ENCODE measurements around the gene SULT1A2.
"Not testable (repeated sequence)": the region's sequence is repeated elsewhere in the genome, so short reads cannot be mapped to it uniquely, and the experiment has no call there.

The SULT1A2 gene

GRCh38 chr16:28589930-28590329, 6.9 kb downstream of the SULT1A2 start:
- DNase-seq: no peak

- no peak for DNase-seq
These were observed 7.8 kb downstream of the SULT1A2 start for GRCh38 chr16:28589069-28589468.

- peak; percentile 49 for DNase-seq
These were observed 9.5 kb downstream of the SULT1A2 start for GRCh38 chr16:28587386-28587785.

DNA sequence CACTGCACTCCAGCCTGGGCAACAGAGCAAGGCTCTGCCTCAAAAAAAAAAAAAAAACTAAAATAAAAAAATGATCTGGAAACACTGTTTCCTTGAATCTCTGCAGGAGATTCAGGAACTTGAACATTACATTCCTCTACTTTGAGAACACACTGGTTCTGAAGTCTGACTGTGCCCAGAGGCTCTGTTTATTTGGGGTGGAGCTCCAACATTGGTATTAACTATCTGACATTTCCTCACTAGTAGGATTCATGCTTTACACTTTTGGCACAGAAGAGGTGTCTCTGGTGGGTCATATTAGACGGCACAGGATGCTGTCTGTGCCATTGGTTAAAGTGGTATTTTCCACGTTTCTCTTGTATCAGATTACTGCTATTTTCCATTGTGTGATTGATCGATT, 10.4 kb downstream of the SULT1A2 start:
- no peak for DNase-seq

- DNase-seq: no peak
These were observed 11.2 kb downstream of the SULT1A2 start for GRCh38 chr16:28585674-28586073.

GRCh38 chr16:28580726-28581315, 16.0 kb downstream of the SULT1A2 start:
- DNase-seq: no peak

DNA sequence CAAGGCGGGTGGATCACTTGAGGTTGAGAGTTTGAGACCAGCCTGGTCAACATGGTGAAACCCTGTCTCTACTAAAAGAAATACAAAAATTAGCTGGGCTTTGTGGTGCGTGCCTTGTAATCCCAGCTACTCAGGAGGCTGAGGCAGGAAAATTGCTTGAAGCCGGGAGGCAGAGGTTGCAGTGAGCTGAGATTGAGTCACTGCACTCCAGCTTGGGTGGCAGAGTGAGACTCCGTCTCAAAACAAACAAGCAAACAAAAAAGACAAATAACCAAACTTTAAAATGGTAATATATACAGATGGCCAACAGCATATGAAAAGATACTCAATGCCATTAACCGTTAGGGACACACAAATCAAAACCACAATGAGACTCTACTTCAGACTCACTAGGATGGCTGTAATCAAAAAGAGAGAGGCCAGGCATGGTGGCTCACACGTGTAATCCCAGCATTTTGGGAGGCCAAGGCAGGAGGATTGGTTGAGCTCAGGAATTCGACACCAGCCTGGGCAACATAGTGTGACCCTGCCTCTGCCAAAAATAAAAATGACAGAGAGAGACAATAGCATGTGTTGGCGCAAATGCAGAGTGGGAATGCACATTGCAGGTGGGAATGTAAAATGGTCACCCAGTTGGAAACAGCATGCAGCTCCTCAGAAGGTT, 21.3 kb downstream of the SULT1A2 start:
- DNase-seq: no peak

DNA sequence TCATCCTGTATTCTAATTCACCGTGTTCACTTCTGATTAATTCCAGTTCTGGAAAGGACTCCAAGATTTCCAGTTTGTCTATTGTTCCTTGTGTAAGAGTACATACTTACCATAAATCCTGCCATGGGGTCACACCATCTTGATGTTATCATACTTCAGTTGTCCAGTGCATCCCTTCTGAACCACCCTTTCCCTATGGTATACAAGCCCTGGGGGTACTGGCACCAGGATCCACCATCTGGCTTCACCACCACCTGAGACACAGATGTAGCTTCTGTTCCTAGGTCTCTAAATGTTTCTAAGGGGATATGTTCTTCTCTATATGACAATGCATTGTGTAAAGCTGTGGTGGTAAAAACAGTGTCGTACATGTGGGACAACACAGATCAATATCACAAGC, 21.9 kb downstream of the SULT1A2 start:
- DNase-seq: no peak

DNA sequence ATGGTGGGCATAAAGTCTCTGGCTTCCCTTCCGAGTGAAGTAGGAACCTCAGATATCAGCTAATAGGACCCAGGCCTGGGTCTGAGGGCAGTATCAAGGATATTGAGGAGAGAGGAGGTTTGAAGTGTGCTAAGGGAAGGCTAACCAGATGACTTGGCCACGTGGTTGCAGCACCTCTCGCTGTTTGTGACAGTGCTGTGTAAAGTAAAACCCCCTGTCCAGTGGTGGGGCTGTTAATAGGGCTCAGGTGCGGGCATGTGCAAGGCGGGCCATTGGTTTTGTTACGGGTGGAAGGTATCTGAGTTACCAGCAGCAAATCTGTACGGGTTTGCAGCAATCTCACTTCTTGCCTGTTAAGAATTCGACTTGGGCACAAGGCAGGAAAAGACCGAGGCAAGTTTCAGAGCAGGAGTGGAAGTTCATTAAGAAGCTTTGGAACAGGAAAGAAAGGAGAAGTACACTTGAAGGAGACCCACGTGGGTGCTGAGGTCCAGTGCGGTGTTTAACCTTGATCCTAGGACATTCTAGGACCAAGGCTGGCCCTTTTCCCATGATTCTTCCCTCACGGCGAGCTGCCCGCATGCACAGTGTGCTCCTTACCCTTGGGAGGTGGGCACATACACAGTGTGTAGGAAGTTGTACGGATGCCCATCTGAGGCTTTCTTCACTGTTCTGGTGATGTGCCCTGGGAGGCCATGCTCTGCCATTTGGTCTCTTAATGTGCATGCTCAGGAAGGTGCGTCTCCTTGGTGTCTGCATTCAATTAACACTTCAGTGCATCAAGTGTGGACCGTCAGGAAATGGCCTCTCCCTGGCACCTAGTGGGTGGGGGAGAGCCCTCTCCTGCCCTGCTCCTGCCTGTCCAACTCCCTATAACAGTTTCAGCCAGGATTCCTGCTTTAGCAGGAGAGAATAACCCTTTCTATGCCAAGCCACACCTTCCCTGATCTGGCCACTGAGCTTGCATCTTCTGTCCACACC, 22.8 kb downstream of the SULT1A2 start:
- DNase-seq: no peak

DNA sequence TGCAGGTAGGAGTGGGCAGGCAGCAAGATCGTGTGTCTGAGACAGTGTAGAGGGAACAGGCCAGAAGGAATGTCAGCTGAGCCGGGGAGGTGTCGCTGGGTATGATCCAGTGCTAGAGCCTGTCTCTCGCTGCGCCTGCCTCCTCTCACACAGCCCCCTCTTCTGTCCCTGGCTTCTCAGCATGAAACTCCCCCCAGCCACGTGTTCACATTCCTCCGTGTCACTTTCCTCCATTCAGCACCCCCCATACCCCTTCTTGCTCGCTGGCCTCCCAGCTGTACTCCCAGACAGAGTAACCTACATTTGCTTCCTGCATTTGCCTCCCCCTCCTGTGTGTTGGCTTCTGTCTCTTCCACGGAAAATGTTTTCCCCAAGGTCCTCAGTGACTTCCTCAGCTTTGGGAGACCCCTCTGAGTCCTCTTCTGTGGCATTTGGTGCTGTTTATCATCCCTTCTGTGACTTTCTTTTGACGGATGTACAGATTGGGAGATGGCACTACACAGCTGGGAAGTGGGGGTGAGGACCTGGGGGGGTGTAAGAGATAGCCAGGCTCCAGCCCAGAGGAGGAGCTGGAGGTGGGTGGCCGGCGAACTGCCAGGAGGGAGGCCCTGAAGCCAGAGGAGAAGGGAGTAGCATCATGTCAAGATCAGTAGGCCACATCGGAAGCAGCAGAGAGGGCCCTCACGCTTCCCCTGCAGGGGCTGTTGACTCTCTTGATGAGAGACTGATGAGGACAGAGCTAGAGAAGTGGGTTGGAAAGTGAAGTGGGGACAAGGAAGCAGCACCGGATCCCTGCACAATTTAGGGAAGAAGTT, 23.9 kb downstream of the SULT1A2 start:
- no peak for DNase-seq

DNA sequence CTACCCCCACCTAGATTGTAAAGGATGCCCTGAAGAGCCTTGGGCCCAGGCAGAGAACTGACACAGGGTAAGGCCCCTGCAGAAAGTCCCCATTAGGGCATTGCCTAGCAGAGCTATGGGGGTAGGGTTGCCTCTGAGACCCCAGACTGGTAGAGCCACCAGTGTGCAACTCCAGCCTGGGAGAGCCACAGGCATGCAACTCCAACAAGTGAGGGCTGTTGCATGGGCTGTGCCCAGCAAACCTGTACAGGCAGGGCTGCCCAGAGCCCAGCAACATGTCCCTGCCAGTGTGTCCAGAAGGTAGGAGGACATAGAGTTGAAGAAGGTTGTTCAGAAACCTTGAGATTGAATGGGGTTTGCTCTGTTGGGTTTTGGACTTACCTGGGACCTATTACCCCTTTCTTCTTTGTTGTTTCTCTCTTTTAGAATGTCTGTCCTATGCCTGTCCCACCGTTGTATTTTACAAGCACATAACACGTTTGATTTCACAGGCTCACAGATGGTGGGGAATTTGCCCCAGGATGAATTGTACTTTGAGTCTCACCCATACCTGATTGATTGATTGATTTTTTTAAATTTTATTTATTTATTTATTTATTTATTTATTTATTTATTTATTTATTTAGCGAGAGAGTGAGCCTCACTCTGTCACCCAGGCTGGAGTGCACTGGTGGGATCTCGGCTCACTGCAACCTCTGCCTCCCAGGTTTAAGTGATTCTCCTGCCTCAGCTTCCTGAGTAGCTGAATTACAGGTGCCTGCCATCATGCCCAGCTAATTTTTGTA, 26.7 kb downstream of the SULT1A2 start:
- no peak for DNase-seq

DNA sequence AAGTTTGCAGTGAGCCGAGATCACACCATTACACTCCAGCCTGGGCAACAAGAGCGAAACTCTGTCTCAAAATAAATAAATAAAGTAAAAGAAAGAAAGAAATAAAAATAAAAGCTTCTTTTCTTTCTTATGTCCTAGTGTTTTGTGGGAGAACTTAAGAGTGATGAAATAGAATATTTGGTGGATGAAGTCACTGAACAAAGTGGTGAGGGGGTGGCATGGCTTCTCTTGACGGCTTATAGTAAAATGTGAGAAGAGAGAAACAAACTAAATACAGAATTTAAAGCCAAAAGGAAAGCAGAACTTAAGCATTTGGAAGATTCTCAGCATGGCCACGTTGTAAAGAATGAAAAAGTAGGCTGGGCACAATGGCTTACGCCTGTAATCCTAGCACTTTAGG, 27.8 kb downstream of the SULT1A2 start:
- DNase-seq: no peak

GRCh38 chr16:28567292-28567691, 29.6 kb downstream of the SULT1A2 start:
- DNase-seq: no peak

DNA sequence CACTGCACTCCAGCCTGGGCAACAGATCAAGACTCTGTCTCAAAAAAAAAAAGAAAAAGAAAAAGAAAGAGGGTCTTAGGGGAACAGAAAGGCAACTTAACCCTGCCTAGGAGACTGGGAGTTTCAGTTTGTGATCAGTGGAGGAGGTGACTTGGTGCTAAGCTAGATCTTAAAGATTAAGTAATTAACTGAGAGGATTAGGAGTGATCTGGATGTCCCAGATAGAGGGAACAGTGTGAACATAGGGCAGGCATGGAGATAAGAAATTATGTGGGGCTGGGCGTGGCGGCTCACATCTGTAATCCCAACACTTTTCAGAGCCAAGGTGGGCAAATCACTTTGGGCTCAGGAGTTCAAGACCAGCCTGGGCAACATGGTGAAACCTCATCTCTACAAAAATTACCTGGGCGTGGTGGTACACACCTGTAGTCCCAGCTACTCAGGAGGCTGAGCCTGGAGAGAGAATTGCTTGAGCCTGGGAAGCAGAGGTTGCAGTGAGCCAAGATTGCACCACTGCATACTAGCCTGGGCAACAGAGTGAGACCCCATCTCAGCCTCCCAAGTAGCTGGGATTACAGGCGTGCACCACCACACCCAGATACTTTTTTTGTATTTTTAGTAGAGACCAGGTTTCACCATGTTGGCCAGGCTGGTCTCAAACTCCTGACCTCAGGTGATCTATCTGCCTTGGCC, 30.5 kb downstream of the SULT1A2 start:
- not testable (repeated sequence) for DNase-seq

GRCh38 chr16:28563218-28563617, 33.6 kb downstream of the SULT1A2 start:
- DNase-seq: no peak

GRCh38 chr16:28562199-28562598, 34.7 kb downstream of the SULT1A2 start:
- no peak for DNase-seq

- no peak for DNase-seq
These were observed 35.2 kb downstream of the SULT1A2 start for GRCh38 chr16:28561557-28562187.

- no peak for DNase-seq
These were observed 38.4 kb downstream of the SULT1A2 start for GRCh38 chr16:28558456-28558855.

DNA sequence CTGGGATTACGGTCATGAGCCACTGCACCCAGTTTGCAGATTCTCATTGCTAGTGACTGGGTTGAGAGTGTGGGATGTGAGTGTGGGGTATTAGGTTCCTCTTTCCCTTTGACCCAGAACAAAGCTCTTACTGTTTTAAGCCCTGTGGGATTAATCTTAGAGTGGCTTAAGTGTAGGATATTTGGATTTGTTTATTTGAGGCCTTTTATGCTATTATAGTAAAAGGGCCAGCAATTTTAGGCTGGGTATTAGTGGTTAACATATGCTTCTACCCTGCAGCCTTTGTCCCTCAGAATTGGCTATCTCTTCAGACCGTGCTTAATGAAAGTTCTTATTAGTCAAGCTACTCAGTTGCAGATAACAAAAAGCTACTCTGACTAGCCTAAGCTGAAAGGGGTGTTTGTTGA, 39.9 kb downstream of the SULT1A2 start:
- no peak for DNase-seq

DNA sequence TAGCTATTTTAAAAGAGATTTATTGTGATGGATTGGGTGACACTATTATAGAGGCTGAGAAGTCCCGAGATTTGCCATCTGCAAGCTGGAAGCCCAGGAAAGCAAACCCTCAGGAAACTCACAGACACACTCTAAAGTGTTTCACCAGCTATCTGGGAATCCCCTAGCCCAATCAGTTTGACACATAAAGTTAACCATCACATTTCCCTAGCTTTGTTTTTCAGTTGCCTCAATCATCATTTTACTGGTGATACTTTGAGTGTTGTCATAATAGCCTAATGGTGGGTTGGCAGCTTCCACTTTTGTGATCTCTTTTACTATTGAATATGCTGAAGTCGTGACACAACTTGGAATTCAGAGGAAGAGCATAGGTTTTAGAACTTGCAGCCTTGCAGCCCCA, 41.3 kb downstream of the SULT1A2 start:
- no peak for DNase-seq

Measured in NCI-H226 (cell line).